HG03342 (cell line): ENCODE data around the gene MIEN1.
"Not testable (repeated sequence)": the region's sequence is repeated elsewhere in the genome, so short reads cannot be mapped to it uniquely, and the experiment has no call there.

Experiments
- ATAC-seq: cut with Tn5 transposase; IDR thresholded peaks from one replicate; pipeline ENCODE4 v1.9.1; 2021; ENCODE audit warnings: mild to moderate bottlenecking, moderate library complexity; ENCODE audit not compliant: unreplicated experiment

The MIEN1 gene

GRCh38 chr17:39719563-39720355 is 10.6 kb downstream of the MIEN1 start:
- no peak for ATAC-seq

- no peak for ATAC-seq
These were observed 12.7 kb downstream of the MIEN1 start for GRCh38 chr17:39717660-39718059.

GRCh38 chr17:39716879-39717536 is 13.3 kb downstream of the MIEN1 start:
- no peak for ATAC-seq

GRCh38 chr17:39716073-39716818 is 14.1 kb downstream of the MIEN1 start:
- no peak for ATAC-seq

- no peak for ATAC-seq
These were observed 14.8 kb downstream of the MIEN1 start for GRCh38 chr17:39715375-39716072.

GRCh38 chr17:39714234-39714633 is 16.1 kb downstream of the MIEN1 start:
- ATAC-seq = no peak

- no peak for ATAC-seq
These were observed 18.5 kb downstream of the MIEN1 start for GRCh38 chr17:39711851-39712250.

- ATAC-seq = not testable (repeated sequence)
These were observed 19.3 kb downstream of the MIEN1 start for GRCh38 chr17:39711071-39711470.

GRCh38 chr17:39709998-39710964 is 20.1 kb downstream of the MIEN1 start:
- ATAC-seq = no peak

- ATAC-seq = no peak
These were observed 20.9 kb downstream of the MIEN1 start for GRCh38 chr17:39709319-39709997.

- ATAC-seq = no peak
These were observed 23.4 kb downstream of the MIEN1 start for GRCh38 chr17:39706921-39707337.

GRCh38 chr17:39706383-39706782 is 23.9 kb downstream of the MIEN1 start:
- ATAC-seq = no peak

- no peak for ATAC-seq
These were observed 24.5 kb downstream of the MIEN1 start for GRCh38 chr17:39705786-39706348.

GRCh38 chr17:39704821-39705551 is 25.3 kb downstream of the MIEN1 start:
- ATAC-seq = no peak

- ATAC-seq = no peak
These were observed 26.4 kb downstream of the MIEN1 start for GRCh38 chr17:39703913-39704312.

GRCh38 chr17:39702901-39703893 is 27.1 kb downstream of the MIEN1 start:
- no peak for ATAC-seq

- no peak for ATAC-seq
These were observed 28.4 kb downstream of the MIEN1 start for GRCh38 chr17:39701784-39702422.
